IMR-90 (cell line): ENCODE results near the gene MBTD1. TPM values are rescaled to one million over a fixed set of nuclear protein-coding genes. Genes with fewer than 3 reads are reported as not detected.

Source experiments
- ATAC-seq: fragments of 200-7000 bp; cut with Tn5 transposase; 2 replicates; pipeline ENCODE4 v1.9.1; 2020; ENCODE audit warnings: low read depth, mild to moderate bottlenecking, moderate library complexity
- BruUV-seq: library from RNA; stranded (reverse); fragments of 400-500 nt; replicated peaks from 2 replicates; lab custom pipeline; 2021; lab: Mats Ljungman, UMichigan
- CTCF ChIA-PET: fragments of 300-600 bp; formaldehyde crosslinking; extraction: SDS; loops from one replicate; lab custom pipeline; 2021; ENCODE audit warnings: antibody characterized with exemption; lab: Yijun Ruan, JAX
- POLR2A ChIA-PET: fragments of 300-600 bp; sonication (Branson Sonifier 250); formaldehyde crosslinking; loops from one replicate; lab custom pipeline; 2022; ENCODE audit warnings: antibody characterized with exemption; ENCODE audit not compliant: unreplicated experiment; lab: Charles Lee
- DNase-seq: peaks from one replicate; pipeline ENCODE4 v3.0.0; 2013
- H2AFZ ChIP-seq: replicated peaks from 2 replicates; pipeline ENCODE3; 2013; ENCODE audit warnings: low read length, mild to moderate bottlenecking; ENCODE audit not compliant: poor library complexity
- H2AK5ac ChIP-seq: 2 replicates; pipeline ENCODE4 v1.6.1; 2013; ENCODE audit warnings: low read depth, low read length, inconsistent platforms
- H2AK9ac ChIP-seq: replicated peaks from 2 replicates; pipeline ENCODE3; 2013; ENCODE audit warnings: mild to moderate bottlenecking, low read depth, low read length, moderate library complexity; ENCODE audit not compliant: poor library complexity
- H2BK120ac ChIP-seq: 2 replicates; pipeline ENCODE4 v1.6.1; 2013; ENCODE audit warnings: low read depth, low read length, inconsistent platforms
- H2BK15ac ChIP-seq: 3 replicates; pipeline ENCODE4 v1.6.1; 2013; ENCODE audit warnings: low read depth, low read length, inconsistent platforms
- H2BK20ac ChIP-seq: 2 replicates; pipeline ENCODE4 v1.6.1; 2013; ENCODE audit warnings: low read depth, mild to moderate bottlenecking, inconsistent platforms, low read length, moderate library complexity
- H2BK5ac ChIP-seq: 2 replicates; pipeline ENCODE4 v1.6.1; 2013; ENCODE audit warnings: mild to moderate bottlenecking, low read depth, low read length, inconsistent platforms; ENCODE audit not compliant: poor library complexity, severe bottlenecking
- H3K14ac ChIP-seq: replicated peaks from 2 replicates; pipeline ENCODE4 v1.6.1; 2013; ENCODE audit warnings: low read depth, low read length, inconsistent platforms
- H3K18ac ChIP-seq: 2 replicates; pipeline ENCODE4 v1.6.1; 2013; ENCODE audit warnings: low read depth, low read length, control low read depth
- H3K23ac ChIP-seq: 2 replicates; pipeline ENCODE4 v1.6.1; 2013; ENCODE audit warnings: low read depth, low read length, inconsistent platforms
- H3K27ac ChIP-seq: 2 replicates; pipeline ENCODE4 v1.5.1; 2013; ENCODE audit warnings: mild to moderate bottlenecking, control low read depth, low read length; ENCODE audit not compliant: insufficient read depth
- H3K27me3 ChIP-seq: 2 replicates; pipeline ENCODE4 v1.6.1; 2013; ENCODE audit warnings: low read length; ENCODE audit not compliant: control insufficient read depth, insufficient read depth
- H3K36me3 ChIP-seq: 2 replicates; pipeline ENCODE4 v1.6.1; 2013; ENCODE audit warnings: low read length, mixed read lengths; ENCODE audit not compliant: control insufficient read depth, insufficient read depth
- H3K4ac ChIP-seq: 2 replicates; pipeline ENCODE4 v1.6.1; 2013; ENCODE audit warnings: low read depth, low read length, inconsistent platforms
- H3K4me1 ChIP-seq: 2 replicates; pipeline ENCODE4 v1.6.1; 2013; ENCODE audit warnings: low read length, mixed read lengths; ENCODE audit not compliant: control insufficient read depth, insufficient read depth
- H3K4me2 ChIP-seq: 2 replicates; pipeline ENCODE4 v1.6.1; 2013; ENCODE audit warnings: low read depth, mild to moderate bottlenecking, control low read depth, low read length, moderate library complexity
- H3K4me3 ChIP-seq: 2 replicates; pipeline ENCODE4 v1.5.1; 2013; ENCODE audit warnings: low read depth, mild to moderate bottlenecking, control low read depth, low read length, moderate library complexity; ENCODE audit not compliant: insufficient read depth
- H3K56ac ChIP-seq: 2 replicates; pipeline ENCODE4 v1.6.1; 2013; ENCODE audit warnings: low read length, inconsistent platforms; ENCODE audit not compliant: insufficient read depth; ENCODE audit errors: extremely low read depth
- H3K79me1 ChIP-seq, 2 experiments: 2 replicates each; pipeline ENCODE4 v1.6.1; 2013; ENCODE audit warnings: low read length in 2 of 2, inconsistent platforms in 1 of 2, low read depth in 1 of 2
- H3K9ac ChIP-seq: 2 replicates; pipeline ENCODE4 v1.6.1; 2013; ENCODE audit warnings: low read depth, low read length, control low read depth
- H3K9me1 ChIP-seq: 2 replicates; pipeline ENCODE4 v1.6.1; 2013; ENCODE audit warnings: low read length, inconsistent platforms; ENCODE audit not compliant: insufficient read depth
- H3K9me3 ChIP-seq: 2 replicates; pipeline ENCODE4 v1.6.1; 2013; ENCODE audit warnings: low read length; ENCODE audit not compliant: control insufficient read depth, insufficient read depth
- H4K20me1 ChIP-seq: 2 replicates; pipeline ENCODE4 v1.6.1; 2013; ENCODE audit warnings: low read length, inconsistent platforms; ENCODE audit not compliant: insufficient read depth
- H4K5ac ChIP-seq: 2 replicates; pipeline ENCODE4 v1.6.1; 2013; ENCODE audit warnings: mild to moderate bottlenecking, low read depth, low read length, control low read depth
- H4K8ac ChIP-seq, 2 experiments: 2 replicates each; pipeline ENCODE4 v1.6.1; 2013; ENCODE audit warnings: low read depth in 2 of 2, low read length in 2 of 2, control low read depth in 1 of 2, inconsistent platforms in 1 of 2
- H4K91ac ChIP-seq: 2 replicates; pipeline ENCODE4 v1.6.1; 2013; ENCODE audit warnings: low read depth, low read length, inconsistent platforms; ENCODE audit not compliant: insufficient read depth
- BHLHE40 ChIP-seq: fragments of 150-350 bp; IDR thresholded peaks from 2 replicates; pipeline ENCODE4 v1.6.1; 2016; ENCODE audit warnings: mild to moderate bottlenecking, low read depth, low read length
- CEBPB ChIP-seq: IDR thresholded peaks from 2 replicates; pipeline ENCODE4 v1.6.1; 2012; ENCODE audit warnings: low read depth, low read length, improper control_type of control experiment
- ELK1 ChIP-seq: fragments of 150-350 bp; IDR thresholded peaks from 2 replicates; pipeline ENCODE4 v1.6.1; 2016; ENCODE audit warnings: low read depth, mild to moderate bottlenecking, low read length, moderate library complexity, borderline replicate concordance
- FOS ChIP-seq: fragments of 150-350 bp; IDR thresholded peaks from 2 replicates; pipeline ENCODE4 v1.6.1; 2016; ENCODE audit warnings: low read depth, low read length
- MAFK ChIP-seq: IDR thresholded peaks from 2 replicates; pipeline ENCODE4 v1.6.1; 2012; ENCODE audit warnings: low read depth, low read length, improper control_type of control experiment
- MAZ ChIP-seq: IDR thresholded peaks from 2 replicates; pipeline ENCODE4 v1.6.1; 2012; ENCODE audit warnings: low read depth, mild to moderate bottlenecking, low read length, improper control_type of control experiment, moderate library complexity, borderline replicate concordance
- MXI1 ChIP-seq: IDR thresholded peaks from 2 replicates; pipeline ENCODE4 v1.6.1; 2012; ENCODE audit warnings: low read depth, mild to moderate bottlenecking, low read length, moderate library complexity, borderline replicate concordance
- NFE2L2 ChIP-seq: fragments of 150-350 bp; IDR thresholded peaks from 2 replicates; pipeline ENCODE4 v1.6.1; 2016; ENCODE audit warnings: low read depth, mild to moderate bottlenecking, low read length
- POLR2A ChIP-seq: IDR thresholded peaks from 2 replicates; pipeline ENCODE4 v1.6.1; 2012; ENCODE audit warnings: mild to moderate bottlenecking, low read depth, low read length
- RAD21 ChIP-seq: IDR thresholded peaks from 2 replicates; pipeline ENCODE4 v1.6.1; 2012; ENCODE audit warnings: low read length, improper control_type of control experiment
- RFX5 ChIP-seq: IDR thresholded peaks from 2 replicates; pipeline ENCODE4 v1.8.0; 2012; ENCODE audit warnings: low read depth, mild to moderate bottlenecking, low read length, moderate library complexity
- SMC3 ChIP-seq: fragments of 150-350 bp; IDR thresholded peaks from 2 replicates; pipeline ENCODE4 v1.6.1; 2016; ENCODE audit warnings: low read depth, mild to moderate bottlenecking, antibody characterized with exemption, low read length, moderate library complexity
- USF2 ChIP-seq: fragments of 150-350 bp; IDR thresholded peaks from 2 replicates; pipeline ENCODE4 v1.6.1; 2017; ENCODE audit warnings: mild to moderate bottlenecking, antibody characterized with exemption, low read length, low read depth
- WGBS, 2 experiments: methylation state at CpG; one replicate each; pipeline versions ENCODE4 v1.1.5 to v1.1.7; 2013; ENCODE audit warnings: missing lambda C conversion rate in 2 of 2; ENCODE audit not compliant: insufficient read length in 1 of 2; ENCODE audit errors: extremely low coverage in 2 of 2; 5-methylcytosine and 5-hydroxymethylcytosine counted together
- dilution Hi-C: fragments of 300-500 bp; cut with HindIII; formaldehyde crosslinking; loops from one replicate; pipeline ENCODE4 v1.14.3; 2018; ENCODE audit warnings: low sequenced_read_pairs; ENCODE audit not compliant: unreplicated experiment
- in situ Hi-C: fragments of 300-500 bp; cut with MboI; formaldehyde crosslinking; loops from 3 replicates; pipeline ENCODE4 v1.14.3; 2019; ENCODE audit warnings: low sequenced_read_pairs, inconsistent platforms, mixed read lengths
- intact Hi-C: fragments of 100-400 bp; cut with micrococcal nuclease; formaldehyde crosslinking; loops from 2 replicates; pipeline ENCODE4 v1.10.0; 2022
- polyA plus RNA-seq, 3 experiments: library from polyadenylated mRNA; depleted of rRNA; stranded (reverse); fragments of >200 nt; gene quantifications; 2 replicates each; pipeline ENCODE4 v1.2.3, GENCODE V29; 2012; ENCODE audit warnings: low replicate concordance in 1 of 3
- total RNA-seq: library from RNA; depleted of rRNA; stranded (reverse); fragments of >200 nt; gene quantifications from 2 replicates; pipeline ENCODE4 v1.2.3, GENCODE V29; 2012
- TF ChIP-seq, protein P1 (sequence below): conservative IDR thresholded peaks from 2 replicates; pipeline ENCODE4 v1.5.1; 2012; ENCODE audit warnings: mild to moderate bottlenecking, low read depth, low read length, improper control_type of control experiment

The MBTD1 gene
- total and polyA plus RNA-seq, 2 of the 4 experiments (the other 2 are of a cell fraction): 3.2 to 5.6 TPM

DNA sequence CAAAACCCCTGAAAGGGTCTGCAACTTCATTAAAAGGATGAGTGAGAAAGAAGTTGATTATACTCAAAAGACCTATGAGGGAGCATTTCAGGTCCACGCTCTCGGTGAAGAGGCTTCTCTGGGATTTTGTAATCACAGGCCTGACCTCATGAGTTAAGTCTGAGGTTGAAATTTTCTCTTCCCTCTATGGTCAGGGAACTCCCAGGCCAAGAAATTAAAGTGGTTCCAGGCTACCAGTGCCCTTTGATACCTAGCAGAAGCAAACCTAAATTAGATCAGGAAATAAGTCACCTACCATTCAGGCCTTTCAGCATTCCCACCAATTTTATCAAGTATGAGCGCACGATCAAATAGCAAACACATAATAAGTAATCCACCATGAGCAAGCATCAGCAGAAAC lies 27.9 kb downstream of the MBTD1 start:
- in situ Hi-C loops: no loop called here
- Histone ChIP-seq H3K27ac (no peak overlapping the region), H2BK5ac (no peak overlapping the region), H2BK20ac (no peak overlapping the region), H4K20me1 (peaks cover 9% of the 10 kb centered on the region; the same call in 1 of the 2 replicates), H3K4me3 (no peak overlapping the region), H2BK15ac (no peak overlapping the region), H3K79me1 (peaks cover 25 to 36% of the 10 kb centered on the region in 2 experiments), H3K56ac (no peak overlapping the region), H2AFZ (no peak overlapping the region), H2AK5ac (no peak overlapping the region), H3K9me1 (0 out of 2 replicates have a peak, but pooled peaks cover 3% of the 10 kb centered on the region), H4K8ac (no peak overlapping the region), H3K27me3 (no peaks in the 10 kb centered on the region), H3K23ac (no peak overlapping the region), H3K36me3 (no peaks in the 10 kb centered on the region), H3K18ac (no peak overlapping the region), H4K91ac (no peak overlapping the region), H3K14ac (no peak overlapping the region), H3K4me1 (0 out of 2 replicates have a peak, but pooled peaks cover 2% of the 10 kb centered on the region), H2BK120ac (no peak overlapping the region), H3K4ac (no peak overlapping the region), H2AK9ac (no peak overlapping the region), H3K9ac (no peak overlapping the region), H3K4me2 (no peak overlapping the region), H4K5ac (no peak overlapping the region), H3K9me3 (no peaks in the 10 kb centered on the region)
- intact Hi-C loops: no loop called here
- TF ChIP-seq SMC3: no peak
- TF ChIP-seq NFE2L2: no peak
- no peak for TF ChIP-seq CEBPB
- TF ChIP-seq RAD21: no peak
- TF ChIP-seq ELK1: no peak
- TF ChIP-seq RFX5: no peak
- no peak for TF ChIP-seq MAZ
- TF ChIP-seq POLR2A: no peak
- no peak for TF ChIP-seq USF2
- no peak for TF ChIP-seq MXI1
- no peak for TF ChIP-seq MAFK
- TF ChIP-seq BHLHE40: no peak
- no peak for TF ChIP-seq FOS
- TF ChIP-seq, protein P1, sequence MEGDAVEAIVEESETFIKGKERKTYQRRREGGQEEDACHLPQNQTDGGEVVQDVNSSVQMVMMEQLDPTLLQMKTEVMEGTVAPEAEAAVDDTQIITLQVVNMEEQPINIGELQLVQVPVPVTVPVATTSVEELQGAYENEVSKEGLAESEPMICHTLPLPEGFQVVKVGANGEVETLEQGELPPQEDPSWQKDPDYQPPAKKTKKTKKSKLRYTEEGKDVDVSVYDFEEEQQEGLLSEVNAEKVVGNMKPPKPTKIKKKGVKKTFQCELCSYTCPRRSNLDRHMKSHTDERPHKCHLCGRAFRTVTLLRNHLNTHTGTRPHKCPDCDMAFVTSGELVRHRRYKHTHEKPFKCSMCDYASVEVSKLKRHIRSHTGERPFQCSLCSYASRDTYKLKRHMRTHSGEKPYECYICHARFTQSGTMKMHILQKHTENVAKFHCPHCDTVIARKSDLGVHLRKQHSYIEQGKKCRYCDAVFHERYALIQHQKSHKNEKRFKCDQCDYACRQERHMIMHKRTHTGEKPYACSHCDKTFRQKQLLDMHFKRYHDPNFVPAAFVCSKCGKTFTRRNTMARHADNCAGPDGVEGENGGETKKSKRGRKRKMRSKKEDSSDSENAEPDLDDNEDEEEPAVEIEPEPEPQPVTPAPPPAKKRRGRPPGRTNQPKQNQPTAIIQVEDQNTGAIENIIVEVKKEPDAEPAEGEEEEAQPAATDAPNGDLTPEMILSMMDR: no peak
- ATAC-seq (no peak), DNase-seq (no peak)
- no TSS peak for BruUV-seq
- ChIA-PET CTCF (no interaction called here), POLR2A (no interaction called here)
- no CpG with 5 or more reads among the region's 4 CpGs for WGBS, 2 experiments
- dilution Hi-C loops: no loop called here
